GM23338 (cell line): ENCODE results near the gene NELL2. TPM values are rescaled to one million over a fixed set of nuclear protein-coding genes. Genes with fewer than 3 reads are reported as not detected.

ENCODE experiments used
- ATAC-seq: fragments of 200-7000 bp; cut with Tn5 transposase; 3 replicates; pipeline ENCODE4 v1.9.1; 2020
- DNase-seq: peaks from one replicate; pipeline ENCODE4 v3.0.0-alpha.2; 2015; ENCODE audit warnings: low spot score
- H2AFZ ChIP-seq: fragments of 200-600 bp; sonication (generic); 2 replicates; pipeline ENCODE4 v1.8.0; 2016; ENCODE audit warnings: antibody characterized with exemption, mild to moderate bottlenecking, moderate library complexity
- H3F3A ChIP-seq: fragments of 200-600 bp; sonication (generic); replicated peaks from 2 replicates; pipeline ENCODE4 v1.8.0; 2017; ENCODE audit warnings: antibody characterized with exemption, mixed run types, low read depth
- H3K27ac ChIP-seq: fragments of 200-600 bp; sonication (generic); 2 replicates; pipeline ENCODE4 v1.6.1; 2016; ENCODE audit warnings: low read depth
- H3K27me3 ChIP-seq: fragments of 200-600 bp; sonication (generic); 2 replicates; pipeline ENCODE4 v1.8.0; 2016; ENCODE audit warnings: mild to moderate bottlenecking, mixed run types, moderate library complexity; ENCODE audit not compliant: insufficient read depth
- H3K36me3 ChIP-seq: fragments of 200-600 bp; sonication (generic); 2 replicates; pipeline ENCODE4 v1.8.0; 2016; ENCODE audit warnings: mild to moderate bottlenecking; ENCODE audit not compliant: insufficient read depth
- H3K4me1 ChIP-seq: fragments of 200-600 bp; sonication (generic); 2 replicates; pipeline ENCODE4 v1.8.0; 2016; ENCODE audit warnings: mild to moderate bottlenecking, moderate library complexity; ENCODE audit not compliant: insufficient read depth
- H3K4me2 ChIP-seq: fragments of 200-600 bp; sonication (generic); 2 replicates; pipeline ENCODE4 v1.7.1; 2017; ENCODE audit warnings: mixed run types
- H3K4me3 ChIP-seq: fragments of 200-600 bp; sonication (generic); 2 replicates; pipeline ENCODE4 v1.6.1; 2016; ENCODE audit warnings: mixed run types
- H3K79me2 ChIP-seq: fragments of 200-600 bp; sonication (generic); replicated peaks from 2 replicates; pipeline ENCODE4 v1.8.0; 2017; ENCODE audit warnings: mild to moderate bottlenecking; ENCODE audit not compliant: insufficient read depth
- H3K9me2 ChIP-seq: fragments of 200-600 bp; sonication (generic); 2 replicates; pipeline ENCODE4 v1.8.0; 2017; ENCODE audit not compliant: insufficient read depth
- H4K20me1 ChIP-seq: fragments of 200-600 bp; sonication (generic); replicated peaks from 2 replicates; pipeline ENCODE4 v1.8.0; 2017; ENCODE audit warnings: mild to moderate bottlenecking; ENCODE audit not compliant: insufficient read depth
- H3K27ac Mint-ChIP-seq: 2 replicates; pipeline ENCODE4 v1.8.0; 2020; ENCODE audit warnings: inconsistent platforms, mild to moderate bottlenecking, moderate library complexity, mixed read lengths
- H3K27me3 Mint-ChIP-seq: 3 replicates; pipeline ENCODE4 v1.8.0; 2022; ENCODE audit warnings: low read depth, mild to moderate bottlenecking, moderate library complexity, mixed read lengths, inconsistent platforms; ENCODE audit not compliant: insufficient read depth, poor library complexity
- H3K36me3 Mint-ChIP-seq: 3 replicates; pipeline ENCODE4 v1.8.0; 2021; ENCODE audit warnings: low read depth, mild to moderate bottlenecking, inconsistent platforms, moderate library complexity, mixed read lengths
- H3K4me1 Mint-ChIP-seq: 3 replicates; pipeline ENCODE4 v1.8.0; 2020; ENCODE audit warnings: mild to moderate bottlenecking, inconsistent platforms, mixed read lengths
- H3K4me3 Mint-ChIP-seq: 3 replicates; pipeline ENCODE4 v1.8.0; 2021; ENCODE audit warnings: moderate library complexity, mild to moderate bottlenecking, inconsistent platforms, mixed read lengths
- H3K9me3 Mint-ChIP-seq: 3 replicates; pipeline ENCODE4 v1.8.0; 2020; ENCODE audit warnings: moderate library complexity, mild to moderate bottlenecking, inconsistent platforms, mixed read lengths
- EZH2 ChIP-seq: fragments of 200-600 bp; sonication (generic); IDR thresholded peaks from one replicate; pipeline ENCODE4 v1.8.0; 2017; ENCODE audit warnings: antibody characterized with exemption, mild to moderate bottlenecking, low read depth; ENCODE audit not compliant: unreplicated experiment
- POLR2AphosphoS5 ChIP-seq: IDR thresholded peaks from 2 replicates; pipeline ENCODE4 v1.6.1; 2016; ENCODE audit warnings: antibody characterized with exemption, low read depth
- STAT1 ChIP-seq: IDR thresholded peaks from one replicate; pipeline ENCODE4 v1.6.1; 2016; ENCODE audit warnings: antibody characterized with exemption; ENCODE audit not compliant: unreplicated experiment
- long read RNA-seq: library from polyadenylated mRNA; unstranded; transcript quantifications from one replicate; pipeline ENCODE4 v2.0.0, GENCODE V29; 2020; ENCODE audit not compliant: unreplicated experiment
- polyA plus RNA-seq: library from polyadenylated mRNA; unstranded; fragments of >200 nt; fragmentation: Nextera tagmentation; extraction: Ambion mirVana; gene quantifications from 2 replicates; pipeline ENCODE4 v1.2.1, GENCODE V29; 2016
- total RNA-seq: library from RNA; depleted of rRNA; stranded (reverse); fragments of >200 nt; shearing (Covaris generic); gene quantifications from 2 replicates; pipeline ENCODE4 v1.2.3, GENCODE V29; 2014; rRNA removed
- TF ChIP-seq, protein P1 (sequence below): fragments of 250-450 bp; sonication (Bioruptor Pico); IDR thresholded peaks from 2 replicates; pipeline ENCODE4 v1.5.0; 2020; ENCODE audit warnings: mild to moderate bottlenecking, moderate library complexity
- TF ChIP-seq, protein P2 (sequence below): IDR thresholded peaks from one replicate; pipeline ENCODE4 v1.6.1; 2018; ENCODE audit warnings: antibody characterized with exemption; ENCODE audit not compliant: unreplicated experiment
- TF ChIP-seq, protein P3 (sequence below), 2 experiments: fragments of 200-600 bp in 1 of 2; sonication (generic) in 1 of 2; conservative IDR thresholded peaks; 2 replicates each; pipeline versions ENCODE4 v1.5.1 to v1.6.1; 2016 to 2017; ENCODE audit warnings: antibody characterized with exemption in 2 of 2, low read depth in 2 of 2, mild to moderate bottlenecking in 2 of 2, moderate library complexity in 1 of 2

The NELL2 gene
- 99.5 and 103 TPM in 2 replicates for total RNA-seq
- 23.3 and 25.1 TPM in 2 replicates for polyA plus RNA-seq
- long read RNA-seq, partial matches to known transcripts, result 4 of 11 reads
- long read RNA-seq, other reads (novel, unspliced or antisense), result 1 of 11 reads

DNA sequence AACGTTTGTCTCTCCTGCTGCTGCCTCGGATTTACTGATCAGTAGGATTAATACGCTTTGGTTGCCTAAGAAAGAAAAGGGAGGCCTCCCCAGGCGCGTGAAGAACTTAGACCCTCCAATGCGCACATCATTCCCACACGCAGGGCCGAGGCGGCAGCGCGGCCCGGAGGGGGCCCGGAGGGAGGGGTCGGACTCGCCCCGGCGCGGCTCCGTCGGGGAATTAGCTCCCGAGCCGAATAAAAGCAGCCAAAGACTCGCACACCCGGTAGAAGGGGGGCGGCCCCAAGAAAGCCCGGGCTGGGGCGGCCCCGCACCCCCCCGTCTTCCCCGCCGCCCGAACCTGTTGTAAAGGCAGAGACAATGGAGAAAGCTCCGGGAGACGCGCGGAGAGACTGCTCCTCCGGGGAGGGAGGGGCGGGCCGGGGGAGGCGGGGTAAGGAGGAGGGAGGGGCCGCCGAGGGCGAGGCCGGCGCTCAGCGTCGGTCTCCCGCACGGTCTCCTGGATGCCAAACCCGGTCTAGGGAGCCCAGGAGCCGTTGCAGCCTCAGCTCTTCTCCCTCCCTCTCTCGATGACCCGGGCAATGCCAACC lies at the start of gene NELL2:
Gene NELL2, minus strand, starts transcription at position 362 of the 590 bp plus-strand sequence. CDS start 446 bp downstream, outside the sequence.
- Mint-ChIP-seq H3K4me1 (peaks cover 12% of the 10 kb centered on the region; the same call in 2 of the 3 replicates), H3K36me3 (peaks cover 12% of the 10 kb centered on the region; the same call in 2 of the 3 replicates), H3K9me3 (peaks cover 10% of the 10 kb centered on the region; the same call in 2 of the 3 replicates), H3K27ac (peak within 1 kb of the TSS; percentile 87), H3K4me3 (peak within 1 kb of the TSS; percentile 96), H3K27me3 (no peaks in the 10 kb centered on the region)
- Histone ChIP-seq H3K27me3 (peaks cover 16% of the 10 kb centered on the region), H4K20me1 (no peaks in the 10 kb centered on the region), H3K79me2 (peaks cover 33% of the 10 kb centered on the region), H3K36me3 (no peaks in the 10 kb centered on the region), H3K4me2 (peak within 1 kb of the TSS; percentile 79), H2AFZ (peak within 1 kb of the TSS; percentile 98), H3K4me3 (peak within 1 kb of the TSS; percentile 91), H3K27ac (peak within 1 kb of the TSS; percentile 70; the same call in 1 of the 2 replicates), H3K4me1 (peaks cover 13% of the 10 kb centered on the region), H3F3A (no peaks in the 10 kb centered on the region), H3K9me2 (no peaks in the 10 kb centered on the region)
- ATAC-seq (peak; percentile 85), DNase-seq (peak; percentile 91)
- TF ChIP-seq, protein P1, sequence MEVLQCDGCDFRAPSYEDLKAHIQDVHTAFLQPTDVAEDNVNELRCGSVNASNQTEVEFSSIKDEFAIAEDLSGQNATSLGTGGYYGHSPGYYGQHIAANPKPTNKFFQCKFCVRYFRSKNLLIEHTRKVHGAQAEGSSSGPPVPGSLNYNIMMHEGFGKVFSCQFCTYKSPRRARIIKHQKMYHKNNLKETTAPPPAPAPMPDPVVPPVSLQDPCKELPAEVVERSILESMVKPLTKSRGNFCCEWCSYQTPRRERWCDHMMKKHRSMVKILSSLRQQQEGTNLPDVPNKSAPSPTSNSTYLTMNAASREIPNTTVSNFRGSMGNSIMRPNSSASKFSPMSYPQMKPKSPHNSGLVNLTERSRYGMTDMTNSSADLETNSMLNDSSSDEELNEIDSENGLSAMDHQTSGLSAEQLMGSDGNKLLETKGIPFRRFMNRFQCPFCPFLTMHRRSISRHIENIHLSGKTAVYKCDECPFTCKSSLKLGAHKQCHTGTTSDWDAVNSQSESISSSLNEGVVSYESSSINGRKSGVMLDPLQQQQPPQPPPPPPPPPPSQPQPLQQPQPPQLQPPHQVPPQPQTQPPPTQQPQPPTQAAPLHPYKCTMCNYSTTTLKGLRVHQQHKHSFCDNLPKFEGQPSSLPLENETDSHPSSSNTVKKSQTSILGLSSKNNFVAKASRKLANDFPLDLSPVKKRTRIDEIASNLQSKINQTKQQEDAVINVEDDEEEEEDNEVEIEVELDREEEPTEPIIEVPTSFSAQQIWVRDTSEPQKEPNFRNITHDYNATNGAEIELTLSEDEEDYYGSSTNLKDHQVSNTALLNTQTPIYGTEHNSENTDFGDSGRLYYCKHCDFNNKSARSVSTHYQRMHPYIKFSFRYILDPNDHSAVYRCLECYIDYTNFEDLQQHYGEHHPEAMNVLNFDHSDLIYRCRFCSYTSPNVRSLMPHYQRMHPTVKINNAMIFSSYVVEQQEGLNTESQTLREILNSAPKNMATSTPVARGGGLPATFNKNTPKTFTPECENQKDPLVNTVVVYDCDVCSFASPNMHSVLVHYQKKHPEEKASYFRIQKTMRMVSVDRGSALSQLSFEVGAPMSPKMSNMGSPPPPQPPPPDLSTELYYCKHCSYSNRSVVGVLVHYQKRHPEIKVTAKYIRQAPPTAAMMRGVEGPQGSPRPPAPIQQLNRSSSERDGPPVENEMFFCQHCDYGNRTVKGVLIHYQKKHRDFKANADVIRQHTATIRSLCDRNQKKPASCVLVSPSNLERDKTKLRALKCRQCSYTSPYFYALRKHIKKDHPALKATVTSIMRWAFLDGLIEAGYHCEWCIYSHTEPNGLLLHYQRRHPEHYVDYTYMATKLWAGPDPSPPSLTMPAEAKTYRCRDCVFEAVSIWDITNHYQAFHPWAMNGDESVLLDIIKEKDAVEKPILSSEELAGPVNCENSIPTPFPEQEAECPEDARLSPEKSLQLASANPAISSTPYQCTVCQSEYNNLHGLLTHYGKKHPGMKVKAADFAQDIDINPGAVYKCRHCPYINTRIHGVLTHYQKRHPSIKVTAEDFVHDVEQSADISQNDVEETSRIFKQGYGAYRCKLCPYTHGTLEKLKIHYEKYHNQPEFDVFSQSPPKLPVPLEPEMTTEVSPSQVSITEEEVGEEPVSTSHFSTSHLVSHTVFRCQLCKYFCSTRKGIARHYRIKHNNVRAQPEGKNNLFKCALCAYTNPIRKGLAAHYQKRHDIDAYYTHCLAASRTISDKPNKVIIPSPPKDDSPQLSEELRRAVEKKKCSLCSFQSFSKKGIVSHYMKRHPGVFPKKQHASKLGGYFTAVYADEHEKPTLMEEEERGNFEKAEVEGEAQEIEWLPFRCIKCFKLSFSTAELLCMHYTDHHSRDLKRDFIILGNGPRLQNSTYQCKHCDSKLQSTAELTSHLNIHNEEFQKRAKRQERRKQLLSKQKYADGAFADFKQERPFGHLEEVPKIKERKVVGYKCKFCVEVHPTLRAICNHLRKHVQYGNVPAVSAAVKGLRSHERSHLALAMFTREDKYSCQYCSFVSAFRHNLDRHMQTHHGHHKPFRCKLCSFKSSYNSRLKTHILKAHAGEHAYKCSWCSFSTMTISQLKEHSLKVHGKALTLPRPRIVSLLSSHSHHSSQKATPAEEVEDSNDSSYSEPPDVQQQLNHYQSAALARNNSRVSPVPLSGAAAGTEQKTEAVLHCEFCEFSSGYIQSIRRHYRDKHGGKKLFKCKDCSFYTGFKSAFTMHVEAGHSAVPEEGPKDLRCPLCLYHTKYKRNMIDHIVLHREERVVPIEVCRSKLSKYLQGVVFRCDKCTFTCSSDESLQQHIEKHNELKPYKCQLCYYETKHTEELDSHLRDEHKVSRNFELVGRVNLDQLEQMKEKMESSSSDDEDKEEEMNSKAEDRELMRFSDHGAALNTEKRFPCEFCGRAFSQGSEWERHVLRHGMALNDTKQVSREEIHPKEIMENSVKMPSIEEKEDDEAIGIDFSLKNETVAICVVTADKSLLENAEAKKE, result no peak
- TF ChIP-seq STAT1, result no peak
- no peak for TF ChIP-seq EZH2
- TF ChIP-seq, protein P2, sequence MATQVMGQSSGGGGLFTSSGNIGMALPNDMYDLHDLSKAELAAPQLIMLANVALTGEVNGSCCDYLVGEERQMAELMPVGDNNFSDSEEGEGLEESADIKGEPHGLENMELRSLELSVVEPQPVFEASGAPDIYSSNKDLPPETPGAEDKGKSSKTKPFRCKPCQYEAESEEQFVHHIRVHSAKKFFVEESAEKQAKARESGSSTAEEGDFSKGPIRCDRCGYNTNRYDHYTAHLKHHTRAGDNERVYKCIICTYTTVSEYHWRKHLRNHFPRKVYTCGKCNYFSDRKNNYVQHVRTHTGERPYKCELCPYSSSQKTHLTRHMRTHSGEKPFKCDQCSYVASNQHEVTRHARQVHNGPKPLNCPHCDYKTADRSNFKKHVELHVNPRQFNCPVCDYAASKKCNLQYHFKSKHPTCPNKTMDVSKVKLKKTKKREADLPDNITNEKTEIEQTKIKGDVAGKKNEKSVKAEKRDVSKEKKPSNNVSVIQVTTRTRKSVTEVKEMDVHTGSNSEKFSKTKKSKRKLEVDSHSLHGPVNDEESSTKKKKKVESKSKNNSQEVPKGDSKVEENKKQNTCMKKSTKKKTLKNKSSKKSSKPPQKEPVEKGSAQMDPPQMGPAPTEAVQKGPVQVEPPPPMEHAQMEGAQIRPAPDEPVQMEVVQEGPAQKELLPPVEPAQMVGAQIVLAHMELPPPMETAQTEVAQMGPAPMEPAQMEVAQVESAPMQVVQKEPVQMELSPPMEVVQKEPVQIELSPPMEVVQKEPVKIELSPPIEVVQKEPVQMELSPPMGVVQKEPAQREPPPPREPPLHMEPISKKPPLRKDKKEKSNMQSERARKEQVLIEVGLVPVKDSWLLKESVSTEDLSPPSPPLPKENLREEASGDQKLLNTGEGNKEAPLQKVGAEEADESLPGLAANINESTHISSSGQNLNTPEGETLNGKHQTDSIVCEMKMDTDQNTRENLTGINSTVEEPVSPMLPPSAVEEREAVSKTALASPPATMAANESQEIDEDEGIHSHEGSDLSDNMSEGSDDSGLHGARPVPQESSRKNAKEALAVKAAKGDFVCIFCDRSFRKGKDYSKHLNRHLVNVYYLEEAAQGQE, result no peak
- TF ChIP-seq, protein P3, sequence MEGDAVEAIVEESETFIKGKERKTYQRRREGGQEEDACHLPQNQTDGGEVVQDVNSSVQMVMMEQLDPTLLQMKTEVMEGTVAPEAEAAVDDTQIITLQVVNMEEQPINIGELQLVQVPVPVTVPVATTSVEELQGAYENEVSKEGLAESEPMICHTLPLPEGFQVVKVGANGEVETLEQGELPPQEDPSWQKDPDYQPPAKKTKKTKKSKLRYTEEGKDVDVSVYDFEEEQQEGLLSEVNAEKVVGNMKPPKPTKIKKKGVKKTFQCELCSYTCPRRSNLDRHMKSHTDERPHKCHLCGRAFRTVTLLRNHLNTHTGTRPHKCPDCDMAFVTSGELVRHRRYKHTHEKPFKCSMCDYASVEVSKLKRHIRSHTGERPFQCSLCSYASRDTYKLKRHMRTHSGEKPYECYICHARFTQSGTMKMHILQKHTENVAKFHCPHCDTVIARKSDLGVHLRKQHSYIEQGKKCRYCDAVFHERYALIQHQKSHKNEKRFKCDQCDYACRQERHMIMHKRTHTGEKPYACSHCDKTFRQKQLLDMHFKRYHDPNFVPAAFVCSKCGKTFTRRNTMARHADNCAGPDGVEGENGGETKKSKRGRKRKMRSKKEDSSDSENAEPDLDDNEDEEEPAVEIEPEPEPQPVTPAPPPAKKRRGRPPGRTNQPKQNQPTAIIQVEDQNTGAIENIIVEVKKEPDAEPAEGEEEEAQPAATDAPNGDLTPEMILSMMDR (conservative IDR thresholded peaks at IDR 0.05; ENCODE audit: low read depth in 2 of 2), result no peak
- no peak for TF ChIP-seq POLR2AphosphoS5
